ENCODE results near the gene LRRC31.
A peak's percentile ranks its signal among the peaks of the same experiment; 100 is the strongest.

The LRRC31 gene

GRCh38 chr3:169813278-169813677, 56.5 kb downstream of the LRRC31 start:
- no peak for DNase-seq (ENCODE audit: low read depth)

- peak; percentile 76 for DNase-seq (ENCODE audit: low read depth)
These were observed 57.2 kb downstream of the LRRC31 start, which contains the start of the genes LRRC34 and LRRIQ4 for GRCh38 chr3:169812332-169813235. Gene LRRC34, minus strand, starts transcription at chr3:169812904. Its CDS starts 356 bp downstream, at chr3:169812548. Gene LRRIQ4, plus strand, starts transcription at chr3:169812870. Its CDS starts 9,052 bp downstream, at chr3:169821922.

GRCh38 chr3:169811631-169812331, 58.0 kb downstream of the LRRC31 start:
- no peak for DNase-seq (ENCODE audit: low read depth)

GRCh38 chr3:169809230-169809795, 60.4 kb downstream of the LRRC31 start:
- DNase-seq (ENCODE audit: low read depth), result no peak

- DNase-seq (ENCODE audit: low read depth), result no peak
These were observed 65.1 kb downstream of the LRRC31 start for GRCh38 chr3:169804681-169805080.

- DNase-seq (ENCODE audit: low read depth), result no peak
These were observed 77.4 kb downstream of the LRRC31 start for GRCh38 chr3:169792359-169792758.

GRCh38 chr3:169790687-169791429, 78.9 kb downstream of the LRRC31 start:
- no peak for DNase-seq (ENCODE audit: low read depth)

- no peak for DNase-seq (ENCODE audit: low read depth)
These were observed 79.5 kb downstream of the LRRC31 start for GRCh38 chr3:169790219-169790618.
